ENCODE results near the gene PDIA6.

Gene PDIA6

GRCh38 chr2:10775021-10775780, 37.4 kb downstream of the PDIA6 start:
- Histone ChIP-seq H3K9me3 (ENCODE audit: control insufficient read depth, insufficient read depth, low read length) (no peaks in the 10 kb centered on the region), H3K4me1 (ENCODE audit: insufficient read depth, low read length) (no peaks in the 10 kb centered on the region; the same call in 1 of the 2 replicates), H3K36me3 (ENCODE audit: insufficient read depth, low read length) (peaks cover 4% of the 10 kb centered on the region; the same call in 1 of the 2 replicates), H3K9ac (ENCODE audit: low read depth, low read length) (no peak overlapping the region)

- Histone ChIP-seq H3K9me3 (ENCODE audit: control insufficient read depth, insufficient read depth, low read length) (no peaks in the 10 kb centered on the region), H3K9ac (ENCODE audit: low read depth, low read length) (no peak overlapping the region), H3K36me3 (ENCODE audit: insufficient read depth, low read length) (peaks cover 4% of the 10 kb centered on the region; the same call in 1 of the 2 replicates)
These were observed 38.2 kb downstream of the PDIA6 start for GRCh38 chr2:10774394-10774793.

GRCh38 chr2:10773821-10774341, 38.7 kb downstream of the PDIA6 start:
- no peaks in the 10 kb centered on the region; the same call in 1 of the 2 replicates for H3K4me1 ChIP-seq (ENCODE audit: insufficient read depth, low read length)
- H3K9me3 ChIP-seq (ENCODE audit: control insufficient read depth, insufficient read depth, low read length), result no peaks in the 10 kb centered on the region
- H3K9ac ChIP-seq (ENCODE audit: low read depth, low read length), result no peak overlapping the region
- peaks cover 4% of the 10 kb centered on the region; the same call in 1 of the 2 replicates for H3K36me3 ChIP-seq (ENCODE audit: insufficient read depth, low read length)

More at GRCh38 chr2:10774394-10774793, 38.2 kb downstream of the PDIA6 start:
- H3K4me1 ChIP-seq (ENCODE audit: insufficient read depth, low read length), result no peaks in the 10 kb centered on the region; the same call in 1 of the 2 replicates

- Histone ChIP-seq H3K36me3 (ENCODE audit: insufficient read depth, low read length) (peaks cover 4% of the 10 kb centered on the region; the same call in 1 of the 2 replicates), H3K9me3 (ENCODE audit: control insufficient read depth, insufficient read depth, low read length) (no peaks in the 10 kb centered on the region), H3K9ac (ENCODE audit: low read depth, low read length) (no peak overlapping the region), H3K4me1 (ENCODE audit: insufficient read depth, low read length) (no peaks in the 10 kb centered on the region; the same call in 1 of the 2 replicates)
These were observed 39.7 kb downstream of the PDIA6 start for GRCh38 chr2:10772868-10773215.

- H3K9ac ChIP-seq (ENCODE audit: low read depth, low read length), result no peak overlapping the region
- no peaks in the 10 kb centered on the region; the same call in 1 of the 2 replicates for H3K4me1 ChIP-seq (ENCODE audit: insufficient read depth, low read length)
- peaks cover 1% of the 10 kb centered on the region; the same call in 1 of the 2 replicates for H3K36me3 ChIP-seq (ENCODE audit: insufficient read depth, low read length)
- H3K9me3 ChIP-seq (ENCODE audit: control insufficient read depth, insufficient read depth, low read length), result no peaks in the 10 kb centered on the region
These were observed 40.3 kb downstream of the PDIA6 start for GRCh38 chr2:10772201-10772867.

- no peaks in the 10 kb centered on the region; the same call in 1 of the 2 replicates for H3K4me1 ChIP-seq (ENCODE audit: insufficient read depth, low read length)
- no peak overlapping the region for H3K9ac ChIP-seq (ENCODE audit: low read depth, low read length)
- no peaks in the 10 kb centered on the region; the same call in 1 of the 2 replicates for H3K36me3 ChIP-seq (ENCODE audit: insufficient read depth, low read length)
- H3K9me3 ChIP-seq (ENCODE audit: control insufficient read depth, insufficient read depth, low read length), result no peaks in the 10 kb centered on the region
These were observed 40.8 kb downstream of the PDIA6 start for GRCh38 chr2:10771786-10772185.

GRCh38 chr2:10770956-10771750, 41.4 kb downstream of the PDIA6 start:
- no peaks in the 10 kb centered on the region for H3K9me3 ChIP-seq (ENCODE audit: control insufficient read depth, insufficient read depth, low read length)
- H3K9ac ChIP-seq (ENCODE audit: low read depth, low read length), result no peak overlapping the region
- no peaks in the 10 kb centered on the region; the same call in 1 of the 2 replicates for H3K4me1 ChIP-seq (ENCODE audit: insufficient read depth, low read length)
- no peaks in the 10 kb centered on the region; the same call in 1 of the 2 replicates for H3K36me3 ChIP-seq (ENCODE audit: insufficient read depth, low read length)

- H3K36me3 ChIP-seq (ENCODE audit: insufficient read depth, low read length), result no peaks in the 10 kb centered on the region
- no peaks in the 10 kb centered on the region for H3K9me3 ChIP-seq (ENCODE audit: control insufficient read depth, insufficient read depth, low read length)
- no peak overlapping the region for H3K9ac ChIP-seq (ENCODE audit: low read depth, low read length)
- H3K4me1 ChIP-seq (ENCODE audit: insufficient read depth, low read length), result no peaks in the 10 kb centered on the region
These were observed 44.5 kb downstream of the PDIA6 start for GRCh38 chr2:10768063-10768507.

- Histone ChIP-seq H3K9ac (ENCODE audit: low read depth, low read length) (no peak overlapping the region), H3K4me1 (ENCODE audit: insufficient read depth, low read length) (0 out of 2 replicates have a peak, but pooled peaks cover 4% of the 10 kb centered on the region), H3K36me3 (ENCODE audit: insufficient read depth, low read length) (no peaks in the 10 kb centered on the region), H3K9me3 (ENCODE audit: control insufficient read depth, insufficient read depth, low read length) (no peaks in the 10 kb centered on the region)
These were observed 46.7 kb downstream of the PDIA6 start for GRCh38 chr2:10765914-10766313.

GRCh38 chr2:10765461-10765860, 47.1 kb downstream of the PDIA6 start:
- Histone ChIP-seq H3K9me3 (ENCODE audit: control insufficient read depth, insufficient read depth, low read length) (no peaks in the 10 kb centered on the region), H3K36me3 (ENCODE audit: insufficient read depth, low read length) (no peaks in the 10 kb centered on the region), H3K9ac (ENCODE audit: low read depth, low read length) (no peak overlapping the region), H3K4me1 (ENCODE audit: insufficient read depth, low read length) (0 out of 2 replicates have a peak, but pooled peaks cover 4% of the 10 kb centered on the region)

- Histone ChIP-seq H3K4me1 (ENCODE audit: insufficient read depth, low read length) (0 out of 2 replicates have a peak, but pooled peaks cover 4% of the 10 kb centered on the region), H3K36me3 (ENCODE audit: insufficient read depth, low read length) (no peaks in the 10 kb centered on the region), H3K9me3 (ENCODE audit: control insufficient read depth, insufficient read depth, low read length) (no peaks in the 10 kb centered on the region), H3K9ac (ENCODE audit: low read depth, low read length) (no peak overlapping the region)
These were observed 47.7 kb downstream of the PDIA6 start for GRCh38 chr2:10764896-10765295.

GRCh38 chr2:10764096-10764785, 48.3 kb downstream of the PDIA6 start:
- no peaks in the 10 kb centered on the region for H3K9me3 ChIP-seq (ENCODE audit: control insufficient read depth, insufficient read depth, low read length)
- H3K9ac ChIP-seq (ENCODE audit: low read depth, low read length), result no peak overlapping the region

GRCh38 chr2:10763461-10763800, 49.2 kb downstream of the PDIA6 start:
- H3K36me3 ChIP-seq (ENCODE audit: insufficient read depth, low read length), result no peaks in the 10 kb centered on the region
- no peaks in the 10 kb centered on the region for H3K9me3 ChIP-seq (ENCODE audit: control insufficient read depth, insufficient read depth, low read length)
- H3K4me1 ChIP-seq (ENCODE audit: insufficient read depth, low read length), result 0 out of 2 replicates have a peak, but pooled peaks cover 4% of the 10 kb centered on the region
- H3K9ac ChIP-seq (ENCODE audit: low read depth, low read length), result no peak overlapping the region

More at GRCh38 chr2:10764096-10764785, 48.3 kb downstream of the PDIA6 start:
- H3K4me1 ChIP-seq (ENCODE audit: insufficient read depth, low read length), result 0 out of 2 replicates have a peak, but pooled peaks cover 4% of the 10 kb centered on the region
- no peaks in the 10 kb centered on the region for H3K36me3 ChIP-seq (ENCODE audit: insufficient read depth, low read length)
